ENCODE data around the gene FGF14.
"Not testable (repeated sequence)": the region's sequence is repeated elsewhere in the genome, so short reads cannot be mapped to it uniquely, and the experiment has no call there.

FGF14 gene

DNA sequence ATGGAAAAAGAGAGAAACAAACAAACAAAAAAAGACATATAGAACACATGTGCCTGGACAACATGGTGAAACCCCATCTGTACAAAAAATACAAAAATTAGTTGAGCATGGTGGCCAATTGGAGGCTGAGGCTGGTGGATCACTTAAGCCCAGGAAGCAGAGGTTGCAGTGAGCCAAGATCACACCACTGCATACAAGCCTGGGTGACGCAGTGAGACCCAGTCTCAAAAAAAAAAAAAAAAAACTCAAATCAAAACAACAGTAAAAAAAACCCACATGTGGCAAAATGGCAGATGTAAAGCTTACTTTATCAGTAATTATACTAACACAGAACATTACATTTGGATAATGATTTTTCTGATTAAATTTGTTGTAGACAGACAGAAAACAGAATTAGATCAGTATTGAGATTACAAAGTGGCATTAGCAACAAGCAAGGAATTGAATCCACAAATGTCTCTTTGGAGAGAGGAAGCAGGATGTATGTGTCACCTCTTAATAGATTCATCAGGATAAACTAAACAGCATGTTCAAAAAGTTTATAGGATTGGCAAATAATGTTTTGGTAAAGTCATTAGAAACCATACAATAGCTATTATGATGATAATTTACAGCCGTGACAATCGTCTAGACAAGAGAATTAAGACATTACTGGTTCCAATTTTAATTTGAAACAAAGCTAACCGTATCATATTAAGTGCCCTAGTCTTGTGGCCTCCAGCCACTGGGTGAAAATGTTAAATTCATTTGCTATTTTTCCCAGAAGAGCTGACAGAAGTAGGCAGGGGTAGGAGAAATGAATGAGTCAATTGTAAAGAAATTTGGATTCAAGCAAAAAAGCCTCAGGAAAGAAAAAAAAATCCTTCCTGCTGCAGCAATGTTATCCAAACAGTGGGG lies 206.0 kb downstream of the FGF14 start:
- no peak for FAIRE-seq
- DNase-seq (ENCODE audit: low spot score): no peak

DNA sequence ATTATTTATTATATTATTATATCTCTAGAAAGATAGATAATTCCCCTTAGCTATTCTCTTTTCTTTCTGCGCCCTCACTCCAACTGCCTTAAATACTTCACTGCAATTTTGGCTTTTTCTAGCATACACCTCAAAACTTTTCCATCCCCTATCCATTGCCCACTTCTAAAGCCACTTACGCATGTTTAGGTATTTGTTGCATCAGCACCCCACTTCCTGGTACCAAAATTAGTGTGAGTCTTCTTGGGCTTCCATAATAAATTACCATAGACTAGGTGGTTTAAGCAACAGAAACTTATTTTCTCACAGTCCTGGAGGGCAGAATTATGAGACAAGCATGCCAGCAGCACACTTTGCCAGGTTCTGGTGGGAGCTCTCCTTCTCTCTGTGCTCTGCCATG lies 209.0 kb downstream of the FGF14 start:
- no peak for DNase-seq (ENCODE audit: low spot score)
- no peak for FAIRE-seq

DNA sequence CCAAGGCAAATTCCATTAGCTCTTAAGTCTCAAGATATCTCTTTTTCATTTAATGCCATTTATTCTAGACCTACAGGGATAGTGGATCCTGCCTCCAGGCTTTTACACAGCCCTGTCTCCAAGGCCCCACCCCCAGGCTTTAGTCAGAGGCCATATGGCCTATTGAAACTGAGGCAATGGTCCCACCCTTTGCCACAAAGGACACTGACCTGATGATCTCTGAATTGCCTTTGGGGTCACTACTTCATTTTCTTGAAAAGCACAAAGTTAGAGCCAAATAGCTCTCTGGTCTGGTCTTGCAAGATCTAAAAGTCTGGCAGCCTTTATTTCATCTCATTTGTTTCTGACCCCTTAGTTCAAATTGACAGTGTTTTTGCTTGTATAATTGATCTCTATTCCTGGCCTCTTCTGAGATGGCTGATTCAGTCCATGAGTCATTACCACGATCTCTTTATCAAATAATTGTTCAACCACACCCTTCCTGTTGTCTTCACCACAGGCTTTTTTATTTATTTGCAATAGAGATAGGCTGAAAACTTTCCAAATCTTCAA lies 209.8 kb downstream of the FGF14 start:
- DNase-seq (ENCODE audit: low spot score) (no peak), FAIRE-seq (no peak)

DNA sequence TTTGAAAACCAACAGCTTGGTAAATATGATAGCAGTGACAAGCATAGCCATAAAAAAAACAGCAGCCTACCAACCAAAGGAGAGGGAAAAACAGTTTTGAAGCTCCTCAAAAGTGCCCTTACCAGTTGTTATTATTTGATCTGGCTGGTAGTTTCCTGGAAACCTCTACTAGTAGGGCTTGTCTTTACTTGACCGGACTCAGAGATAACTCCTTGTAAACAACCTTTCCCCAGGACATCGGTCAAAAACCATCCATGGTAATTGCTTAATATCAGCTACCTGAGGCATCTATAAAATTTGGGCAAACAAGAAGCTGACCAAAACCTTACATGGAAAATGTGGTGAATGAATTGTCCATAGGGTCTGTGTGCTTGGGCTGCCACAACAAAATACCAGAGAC lies 210.9 kb downstream of the FGF14 start:
- FAIRE-seq: no peak
- DNase-seq (ENCODE audit: low spot score): no peak

DNA sequence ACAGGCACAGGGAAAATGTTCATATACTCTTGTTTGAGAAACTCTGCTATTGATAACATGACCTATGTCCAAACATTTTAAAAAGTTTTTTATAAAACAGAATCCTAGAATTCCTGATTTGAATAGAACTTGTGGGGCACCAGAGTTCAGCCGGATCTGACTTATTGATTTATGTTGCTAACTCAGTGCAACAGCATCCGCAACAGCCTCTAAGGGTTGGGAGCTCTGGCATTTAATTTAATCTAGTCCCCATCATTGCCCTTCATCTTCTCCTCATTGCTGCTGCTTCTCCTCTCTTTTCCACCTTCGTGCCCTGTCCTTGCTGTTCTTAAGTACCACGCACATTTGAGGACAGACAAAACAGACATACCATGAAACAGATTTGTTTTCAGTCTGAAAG lies 214.5 kb downstream of the FGF14 start:
- FAIRE-seq (no peak), DNase-seq (ENCODE audit: low spot score) (no peak)

DNA sequence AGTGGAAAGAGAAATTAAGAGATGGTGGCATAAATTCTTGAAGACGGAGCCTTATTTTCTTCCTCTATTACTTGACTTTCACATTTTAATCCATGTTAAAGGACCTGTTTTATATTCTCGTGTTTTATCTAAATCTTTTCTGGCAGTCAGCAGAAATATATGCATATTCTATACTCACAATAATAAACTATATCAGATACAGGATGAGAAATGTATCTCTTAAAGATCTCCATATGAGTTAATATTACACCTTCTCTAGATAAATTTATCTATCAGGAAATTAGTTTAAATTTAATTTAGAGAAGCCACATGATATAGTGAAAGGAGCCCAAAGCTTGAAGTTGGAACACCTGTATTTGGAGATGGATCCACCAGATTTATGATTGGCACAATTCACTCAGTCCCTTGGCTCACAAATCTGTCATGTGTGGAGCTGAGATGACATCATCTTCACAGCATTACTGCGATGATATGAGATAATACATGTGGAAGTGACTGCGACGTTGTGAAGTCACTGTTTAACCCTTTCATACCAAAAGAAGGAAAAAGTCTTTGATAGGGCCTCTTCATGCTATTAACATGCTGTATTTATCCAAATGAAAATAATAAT lies 216.4 kb downstream of the FGF14 start:
- DNase-seq (ENCODE audit: low spot score): no peak
- FAIRE-seq: no peak

DNA sequence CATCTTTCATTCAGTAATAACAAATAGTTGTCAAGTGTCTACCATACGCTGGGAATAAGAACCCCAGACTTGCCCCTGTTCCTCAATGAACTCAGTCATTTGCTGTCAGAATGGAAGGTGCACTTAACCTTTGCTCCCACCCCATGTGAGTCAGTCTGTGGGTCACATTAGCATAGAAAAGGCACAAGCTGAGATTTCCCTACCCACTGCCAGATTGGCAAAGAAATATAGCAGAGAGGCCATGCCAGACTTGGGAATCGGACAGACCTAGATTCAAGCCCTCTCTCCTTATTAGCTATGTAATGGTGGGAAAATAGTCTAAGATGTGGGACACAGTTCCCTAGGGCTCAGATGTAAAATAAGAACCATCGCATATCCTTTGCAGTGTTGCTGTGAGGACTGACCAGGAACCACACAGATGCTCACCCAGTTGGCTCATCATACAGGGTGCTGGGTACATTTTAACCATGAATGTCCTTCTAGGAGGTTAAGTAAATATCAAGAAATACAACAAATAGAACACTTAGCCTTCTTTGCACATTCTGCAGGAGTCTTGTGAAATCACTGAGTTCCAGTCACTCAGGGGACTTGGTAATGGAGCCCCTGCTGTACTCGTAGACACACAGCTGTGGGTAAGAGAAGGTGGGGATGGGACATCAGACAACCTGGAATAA lies 218.2 kb downstream of the FGF14 start:
- no peak for FAIRE-seq

GRCh38 chr13:102182170-102182569 lies 219.7 kb downstream of the FGF14 start:
- DNase-seq (ENCODE audit: low spot score): no peak
- FAIRE-seq: no peak

More for the DNA sequence above, 218.2 kb downstream of the FGF14 start:
- DNase-seq (ENCODE audit: low spot score): no peak

DNA sequence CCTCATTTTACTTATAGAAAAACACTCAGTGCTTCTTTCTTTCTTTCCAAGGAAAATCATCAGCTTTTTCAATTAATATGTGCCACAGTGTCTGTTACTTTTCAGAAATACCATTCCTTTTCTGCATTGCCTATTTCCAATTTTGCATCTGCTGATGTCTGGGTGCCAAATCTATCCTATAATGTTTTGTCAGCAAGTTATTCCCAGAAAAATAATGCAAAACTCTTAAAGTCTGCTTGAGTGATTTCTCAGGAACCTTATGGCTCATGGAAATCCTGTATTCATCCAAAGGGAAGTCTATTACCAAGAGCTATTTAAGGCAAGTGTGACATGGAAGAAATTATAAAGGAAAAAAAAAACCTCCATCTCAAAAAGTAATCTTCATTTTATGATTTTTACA lies 224.4 kb downstream of the FGF14 start:
- no peak for FAIRE-seq
- DNase-seq (ENCODE audit: low spot score): no peak

- DNase-seq (ENCODE audit: low spot score): no peak
Observed at GRCh38 chr13:102176846-102177245, 225.0 kb downstream of the FGF14 start.

GRCh38 chr13:102172406-102172805 lies 229.4 kb downstream of the FGF14 start:
- no peak for DNase-seq (ENCODE audit: low spot score)
- FAIRE-seq: no peak

More at GRCh38 chr13:102176846-102177245, 225.0 kb downstream of the FGF14 start:
- no peak for FAIRE-seq

DNA sequence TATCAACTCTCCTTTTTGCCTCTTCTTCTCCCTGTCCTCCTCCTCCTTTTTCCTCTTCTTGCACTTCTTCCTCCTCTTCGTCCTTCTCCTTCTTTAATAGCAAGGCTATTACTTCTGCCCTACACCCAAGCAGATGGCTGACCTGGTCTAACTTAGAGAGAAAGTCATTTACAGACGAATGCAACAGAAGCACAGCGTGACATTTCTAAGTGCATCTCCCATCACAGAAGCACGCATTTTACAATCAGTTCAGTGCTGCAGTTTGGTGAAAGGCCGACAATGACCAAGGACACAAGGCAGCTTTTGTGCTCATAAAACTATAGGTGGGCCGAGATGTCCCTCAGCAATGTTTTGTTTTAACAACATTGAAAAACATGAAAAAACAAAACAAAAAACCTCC lies 231.5 kb downstream of the FGF14 start:
- FAIRE-seq (no peak), DNase-seq (ENCODE audit: low spot score) (no peak)

DNA sequence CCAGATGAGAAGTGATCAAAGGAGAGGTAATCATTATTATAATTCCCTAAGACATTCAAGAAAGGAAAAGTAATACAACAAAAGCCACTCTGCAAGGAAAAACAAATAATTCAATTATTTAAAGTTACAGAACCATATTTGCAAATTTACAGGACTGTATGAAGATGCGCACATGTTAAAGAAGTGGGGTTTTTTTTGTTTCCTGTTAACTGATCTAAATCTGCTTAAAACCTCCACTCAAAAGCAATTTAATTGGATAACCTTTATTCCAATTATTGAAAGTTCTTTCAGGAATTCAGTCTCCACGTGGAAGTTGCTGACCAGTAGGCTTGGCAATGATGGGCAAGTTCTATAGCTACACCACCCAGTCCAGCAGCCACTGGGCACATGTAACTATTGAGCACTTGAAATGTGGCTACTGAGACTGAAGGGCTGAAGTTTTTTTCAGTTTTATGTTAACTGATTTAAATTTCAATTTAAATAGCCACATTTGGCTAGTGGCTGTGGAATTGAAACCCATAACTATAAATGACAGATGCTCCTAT lies 232.3 kb downstream of the FGF14 start:
- DNase-seq (ENCODE audit: low spot score) (no peak), FAIRE-seq (no peak)

DNA sequence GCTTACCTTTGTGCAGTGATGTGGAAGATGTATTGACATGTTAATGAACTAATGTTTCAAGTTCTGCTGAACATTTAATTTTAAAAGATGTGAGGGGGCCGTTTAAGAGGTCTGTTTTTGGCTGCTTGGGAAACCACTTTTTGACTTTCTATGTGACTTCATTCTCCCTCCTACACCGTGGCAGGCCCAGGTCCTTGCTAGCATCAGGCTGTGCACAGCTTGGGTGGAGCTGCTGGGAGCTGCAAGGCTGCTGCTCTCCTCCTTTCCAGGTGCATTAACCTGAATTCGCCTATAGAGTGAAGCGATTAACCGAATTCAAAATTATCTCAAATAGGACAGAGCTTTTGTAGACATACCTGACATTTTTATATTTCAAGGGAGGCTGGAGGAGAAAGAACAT lies 249.1 kb downstream of the FGF14 start:
- DNase-seq (ENCODE audit: low spot score) (no peak), FAIRE-seq (no peak)

DNA sequence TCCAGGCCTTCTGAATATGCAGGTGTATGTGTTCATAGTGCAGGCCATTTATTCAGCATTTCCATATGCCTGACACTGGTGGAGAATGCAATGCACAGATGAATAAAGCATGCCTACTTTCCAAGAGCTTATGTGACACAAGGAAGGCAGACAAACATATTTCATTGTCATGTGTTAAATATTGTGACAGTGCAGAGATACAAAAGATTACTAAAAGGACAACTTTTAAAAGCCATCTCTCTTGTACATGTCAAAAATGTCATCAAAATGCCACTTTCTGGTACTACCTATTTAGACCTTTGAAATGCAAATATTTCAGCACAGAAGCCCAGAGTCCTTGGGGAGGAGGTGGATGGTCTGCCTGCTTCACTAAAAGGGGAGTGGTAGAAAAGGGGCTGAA lies 254.5 kb downstream of the FGF14 start:
- FAIRE-seq: no peak
- no peak for DNase-seq (ENCODE audit: low spot score)

DNA sequence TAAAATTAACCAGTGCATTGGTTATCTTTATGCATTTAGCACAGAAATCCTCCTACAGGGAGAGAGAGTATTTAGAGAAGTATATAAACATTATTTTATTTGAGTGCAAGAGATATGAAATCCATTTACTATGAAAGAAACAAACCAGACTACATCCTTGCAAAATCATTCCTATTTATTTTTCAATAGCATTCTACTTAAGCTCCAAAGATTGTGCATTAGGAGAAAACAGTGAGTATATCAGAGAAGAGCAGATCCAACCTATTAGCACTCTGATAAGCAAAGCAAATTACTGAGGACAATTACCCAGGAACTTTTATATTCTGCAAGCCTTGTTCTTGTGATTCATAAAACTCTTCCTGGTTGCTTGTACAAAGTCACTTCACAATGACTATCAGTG lies 256.1 kb downstream of the FGF14 start:
- FAIRE-seq (no peak), DNase-seq (ENCODE audit: low spot score) (no peak)

DNA sequence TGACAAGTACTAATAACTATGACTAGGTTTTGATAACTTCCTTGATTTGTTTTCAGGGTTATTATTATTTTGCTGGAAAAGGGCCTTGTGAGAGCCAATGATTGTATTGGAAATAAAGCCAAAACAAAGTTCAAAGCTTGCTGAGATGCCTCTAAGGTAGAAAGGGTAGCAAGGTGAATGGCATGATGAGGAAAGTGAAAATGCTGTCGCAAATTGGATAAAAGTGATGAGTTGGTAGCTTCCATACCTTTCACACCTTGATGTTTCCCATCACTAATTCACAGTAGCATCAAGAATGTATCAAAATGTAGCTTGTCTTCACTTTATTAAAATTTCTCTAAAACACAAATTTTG lies 259.4 kb downstream of the FGF14 start:
- DNase-seq (ENCODE audit: low spot score) (no peak), FAIRE-seq (no peak)

DNA sequence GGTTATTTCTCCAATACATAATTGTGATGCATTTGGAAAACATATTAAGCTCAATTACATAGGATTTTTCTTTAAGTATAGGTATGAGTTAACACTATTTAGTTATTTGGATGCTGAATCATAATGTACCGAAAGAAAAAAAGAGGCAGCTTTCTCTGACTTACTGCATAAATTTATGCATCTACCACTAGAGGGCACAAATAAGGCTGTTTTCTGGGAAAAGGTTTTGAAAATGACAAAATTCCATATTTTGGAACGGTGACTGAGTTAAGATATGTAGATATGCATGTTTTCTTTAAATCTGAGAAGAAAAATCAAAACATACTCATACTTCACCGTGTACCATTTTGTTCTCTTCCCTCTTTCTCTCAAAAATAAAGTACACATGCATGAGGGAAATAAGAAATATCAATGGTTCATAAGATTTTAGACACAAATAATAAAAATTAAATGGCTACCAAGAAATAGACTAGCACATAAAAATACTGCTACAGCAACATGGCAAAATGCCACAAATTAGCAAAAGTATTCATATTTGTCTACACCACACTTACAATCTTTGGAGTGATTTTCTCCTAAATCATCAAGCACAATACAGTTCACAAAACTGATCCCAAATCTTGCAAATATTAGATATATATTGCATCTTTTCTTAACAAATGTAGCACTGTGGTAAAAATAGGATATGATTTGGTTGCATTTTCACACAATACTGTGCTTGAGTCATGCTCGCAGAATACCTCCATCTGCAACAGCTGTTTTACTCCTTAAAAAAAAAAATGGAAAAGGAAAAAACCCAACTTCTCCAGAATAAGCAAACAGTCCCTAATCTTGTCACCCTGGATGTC lies 260.0 kb downstream of the FGF14 start:
- FAIRE-seq (peak; percentile 52), DNase-seq (ENCODE audit: low spot score) (no peak)

- FAIRE-seq: no peak
- no peak for DNase-seq (ENCODE audit: low spot score)
Observed at GRCh38 chr13:102139626-102140025, 262.2 kb downstream of the FGF14 start.

- no peak for FAIRE-seq
- no peak for DNase-seq (ENCODE audit: low spot score)
Observed at GRCh38 chr13:102138635-102139190, 263.1 kb downstream of the FGF14 start.

GRCh38 chr13:102137904-102138303 lies 263.9 kb downstream of the FGF14 start:
- not testable (repeated sequence) for FAIRE-seq; DNase-seq (ENCODE audit: low spot score)
